GM19240 (cell line): ENCODE measurements around the gene MCM5.
"Not testable (repeated sequence)": the region's sequence is repeated elsewhere in the genome, so short reads cannot be mapped to it uniquely, and the experiment has no call there.

Experiments used
- DNase-seq: peaks from one replicate; pipeline ENCODE4 v3.0.0; 2011; ENCODE audit warnings: low spot score; ENCODE audit not compliant: insufficient read length

Gene MCM5

DNA sequence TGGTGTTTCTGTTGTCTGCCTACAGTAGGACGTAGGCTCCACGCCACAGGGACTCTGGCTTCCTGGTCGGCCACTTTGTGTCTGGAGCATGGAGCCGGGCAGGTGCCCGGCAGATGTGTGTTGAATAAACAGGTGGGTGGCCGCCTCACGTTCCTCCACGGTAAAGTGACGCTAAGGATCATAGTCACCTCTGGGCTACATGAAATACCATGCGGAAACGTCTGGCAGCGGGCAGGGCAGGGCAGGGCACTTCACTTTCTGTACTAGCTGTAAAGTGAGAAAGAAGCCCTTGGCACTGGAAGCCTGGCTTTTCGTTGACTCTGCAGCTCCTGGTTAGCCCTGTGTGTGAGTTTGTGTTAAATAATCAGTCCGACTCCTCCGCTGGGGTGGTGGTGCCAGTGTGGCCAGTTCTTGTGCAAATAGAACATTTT, 52.4 kb downstream of the MCM5 start:
- DNase-seq, result no peak

DNA sequence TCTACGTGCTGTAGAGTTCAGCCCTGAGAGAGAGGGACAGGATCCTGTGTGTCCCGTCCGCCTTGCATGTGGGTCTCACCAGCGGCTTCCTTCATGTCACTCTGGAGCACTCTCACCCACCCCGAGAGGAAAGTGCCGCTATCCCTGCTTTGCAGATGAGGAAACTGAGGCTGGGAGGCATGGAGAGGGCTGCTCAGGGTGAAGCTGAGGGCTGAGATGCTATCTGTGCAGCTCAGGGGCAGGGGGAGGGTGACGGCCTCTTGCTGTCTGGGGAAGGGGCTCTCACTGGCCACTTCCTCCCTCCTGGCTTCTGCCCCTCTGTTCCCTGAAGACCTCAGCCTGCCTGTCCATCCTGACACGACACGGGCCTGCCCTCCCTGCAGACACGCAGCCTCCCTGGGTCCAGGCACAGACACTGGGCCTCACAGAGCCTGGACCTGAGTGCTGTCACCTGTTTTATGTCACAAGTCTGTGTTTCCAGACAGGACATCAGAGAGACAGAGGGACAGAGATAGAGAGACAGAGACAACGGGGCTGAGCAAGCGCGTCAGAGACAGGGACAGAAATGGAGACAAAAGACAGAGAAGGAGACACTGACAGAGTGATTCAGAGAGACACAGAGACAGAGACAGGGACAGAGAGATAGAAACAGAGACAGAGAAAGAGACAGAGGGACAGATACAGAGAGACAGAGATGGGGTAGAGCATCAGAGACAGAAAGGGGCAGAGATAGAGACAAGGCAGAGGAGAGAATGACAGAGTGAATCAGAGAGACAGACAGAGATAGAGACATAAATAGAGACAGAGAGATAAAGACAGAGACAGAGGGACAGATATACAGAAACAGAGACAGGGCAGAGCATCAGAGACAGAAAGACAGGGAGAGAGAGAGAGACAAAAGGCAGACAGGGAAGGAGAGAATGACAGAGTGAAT, 53.1 kb downstream of the MCM5 start:
- DNase-seq, result no peak

- DNase-seq, result no peak
Observed at GRCh38 chr22:35454416-35455054, 54.6 kb downstream of the MCM5 start.

- DNase-seq, result no peak
Observed at GRCh38 chr22:35455529-35455928, 55.6 kb downstream of the MCM5 start.

GRCh38 chr22:35456757-35457156, 56.8 kb downstream of the MCM5 start:
- no peak for DNase-seq

- no peak for DNase-seq
Observed at GRCh38 chr22:35457729-35458546, 58.0 kb downstream of the MCM5 start.

DNA sequence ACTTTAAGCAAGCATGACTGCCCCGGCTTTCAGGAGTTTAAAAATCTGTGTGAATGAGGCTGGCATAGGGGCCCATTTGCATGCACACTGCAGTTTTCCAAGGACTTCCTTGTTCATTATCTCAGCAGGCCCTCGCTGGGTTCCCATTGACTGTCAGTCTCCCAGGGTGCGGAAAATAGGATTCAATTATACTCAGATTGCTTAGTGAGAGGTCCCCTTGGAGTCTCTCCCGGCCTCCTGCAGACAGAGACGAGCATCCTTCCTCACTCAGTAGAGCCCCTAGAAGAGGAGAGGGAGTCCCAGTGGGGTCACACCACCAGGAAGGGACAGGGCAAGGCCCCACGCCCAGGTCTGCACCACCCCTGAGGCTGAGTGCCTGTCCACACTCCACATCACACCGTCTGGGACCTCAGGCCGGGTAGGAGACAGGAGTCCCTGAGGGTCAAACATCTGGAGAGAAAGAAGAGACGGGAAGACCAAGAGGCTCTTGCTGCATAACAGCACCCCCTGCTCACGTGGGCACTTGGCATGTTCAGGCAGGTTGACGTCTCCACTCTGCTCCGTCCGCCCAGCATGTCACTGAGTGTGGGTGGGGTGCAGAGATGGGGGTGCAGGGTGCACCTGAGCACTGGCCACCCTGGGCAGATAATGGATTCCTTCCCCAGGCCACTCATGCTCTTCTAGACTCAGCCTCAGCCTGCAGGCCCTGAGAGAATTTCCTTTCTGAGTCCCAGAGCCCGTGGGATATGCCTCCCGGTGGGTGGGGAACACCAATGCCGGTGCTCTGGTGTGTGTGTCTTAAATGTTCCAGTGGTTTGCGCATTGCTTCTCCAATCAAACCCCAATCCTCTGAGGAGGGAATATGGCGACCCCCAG, 58.8 kb downstream of the MCM5 start:
- DNase-seq, result no peak

DNA sequence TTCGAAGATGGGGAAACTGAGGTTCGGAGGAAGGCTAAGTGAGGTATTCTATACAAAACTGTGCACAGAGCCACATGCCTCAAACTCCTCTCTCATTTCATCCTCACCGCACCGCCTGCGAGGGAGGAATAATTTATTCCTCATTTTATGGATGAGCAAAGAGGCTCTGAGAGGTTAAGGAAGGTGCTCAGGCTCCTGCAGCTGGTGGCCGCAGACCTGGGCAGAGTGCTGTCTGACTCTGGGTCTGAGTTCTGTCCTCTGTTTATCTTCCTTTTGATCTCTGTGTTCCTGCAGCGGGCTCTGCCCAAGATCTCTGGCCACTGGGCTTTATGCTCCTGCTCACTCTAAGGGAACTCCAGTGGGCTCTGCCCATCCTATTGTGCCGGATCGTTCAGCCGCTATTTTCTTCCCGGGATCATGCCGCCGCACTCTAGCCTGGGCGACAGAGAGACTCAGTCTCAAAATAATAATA, 59.5 kb downstream of the MCM5 start:
- no peak for DNase-seq

DNA sequence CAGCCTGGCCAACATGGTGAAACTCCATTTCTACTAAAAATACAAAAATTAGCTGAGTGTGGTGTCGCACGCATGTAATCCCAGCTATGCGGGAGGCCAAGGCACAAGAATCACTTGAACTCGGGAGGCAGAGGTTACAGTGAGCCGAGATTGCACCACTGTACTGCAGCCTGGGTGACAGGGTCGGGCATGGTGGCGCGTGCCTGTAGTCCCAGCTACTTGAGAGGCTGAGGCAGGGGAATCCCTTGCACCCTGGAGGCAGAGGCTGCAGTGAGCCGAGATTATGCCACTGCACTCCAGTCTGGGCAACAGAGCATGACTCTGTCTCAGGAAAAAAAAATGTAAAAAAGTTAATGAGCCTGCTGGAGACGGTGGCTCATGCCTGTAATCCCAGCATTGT, 60.0 kb downstream of the MCM5 start:
- not testable (repeated sequence) for DNase-seq

GRCh38 chr22:35460688-35461087, 60.7 kb downstream of the MCM5 start:
- no peak for DNase-seq

DNA sequence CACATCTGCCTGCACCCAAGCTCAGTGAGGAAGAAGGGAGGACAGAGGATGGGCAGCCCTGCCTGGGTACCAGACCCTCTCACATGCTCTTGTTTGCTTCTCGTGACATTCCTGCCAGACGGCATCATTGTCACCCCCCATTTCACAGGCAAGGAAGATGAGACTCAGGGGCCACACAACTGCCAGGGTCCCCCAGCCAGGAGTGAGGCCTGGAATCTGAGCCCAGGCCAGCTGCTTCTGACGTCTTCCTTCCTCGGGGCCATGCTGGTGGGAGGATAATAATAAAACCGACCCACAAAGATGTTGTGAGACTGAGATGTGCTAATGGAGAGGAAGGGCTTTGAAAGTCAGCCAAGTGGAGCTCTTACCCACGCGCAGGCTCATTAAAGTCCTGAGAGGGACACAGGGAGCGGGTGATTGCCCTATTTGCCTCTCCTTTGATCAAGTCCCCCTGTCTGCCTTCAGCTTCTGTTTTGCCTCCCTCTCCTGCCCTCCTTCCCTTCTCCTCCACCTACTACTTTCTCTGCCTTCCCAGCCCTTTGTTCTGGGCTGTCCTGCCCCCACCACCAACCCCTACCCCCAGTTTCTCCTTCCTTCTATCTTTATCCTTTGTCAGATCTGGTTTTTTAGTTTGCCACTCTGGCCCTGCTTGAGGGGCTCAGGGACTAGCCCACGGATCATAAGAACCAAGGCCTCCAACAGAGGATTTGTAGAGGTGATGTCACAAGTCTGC, 62.7 kb downstream of the MCM5 start:
- no peak for DNase-seq

DNA sequence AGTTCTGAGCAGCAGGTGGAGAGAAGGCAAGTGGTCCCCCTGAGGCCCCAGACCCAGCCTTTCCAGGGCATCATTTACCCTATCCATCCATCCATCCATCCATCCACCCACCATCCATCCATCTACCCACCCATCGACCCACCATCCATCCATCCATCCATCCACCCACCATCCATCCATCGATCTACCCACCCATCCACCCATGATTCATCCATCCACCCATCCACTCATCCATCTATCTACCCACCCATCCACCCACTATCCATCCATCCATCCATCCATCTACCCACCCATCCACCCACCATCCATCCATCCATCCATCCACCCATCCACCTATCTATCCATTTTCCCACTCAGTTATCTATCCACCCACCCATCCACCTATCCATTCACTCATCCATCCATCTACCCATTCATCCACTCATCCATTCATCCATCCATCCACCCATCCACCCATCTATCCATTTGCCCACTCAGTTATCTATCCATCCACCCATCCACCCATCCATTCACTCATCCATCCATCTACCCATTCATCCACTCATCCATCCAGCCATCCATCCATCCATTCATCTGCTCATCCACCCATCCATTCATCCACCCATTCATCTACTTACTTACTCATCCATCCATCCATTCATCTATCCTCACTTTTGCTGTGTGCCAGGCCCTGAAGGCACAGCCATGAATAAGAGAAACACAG, 63.4 kb downstream of the MCM5 start:
- no peak for DNase-seq

DNA sequence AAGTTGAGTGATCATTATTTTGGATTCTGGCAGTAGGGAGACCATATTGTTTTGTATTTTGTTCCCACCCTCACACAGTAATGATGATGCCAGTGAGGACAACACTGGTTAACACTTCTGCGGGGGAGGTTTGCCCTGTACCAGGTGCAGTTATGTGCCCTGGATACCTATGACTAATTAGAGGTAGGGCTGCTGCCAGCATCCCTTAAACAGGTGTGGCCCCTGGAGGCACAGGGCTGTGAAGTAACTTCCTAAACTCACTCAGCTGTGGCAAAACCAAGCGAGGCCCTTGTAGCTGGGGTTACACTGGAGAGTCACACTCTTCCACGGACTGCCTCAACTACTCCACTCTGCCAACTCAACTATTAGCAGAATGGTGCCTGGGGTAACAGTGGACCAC, 64.5 kb downstream of the MCM5 start:
- DNase-seq, result no peak

DNA sequence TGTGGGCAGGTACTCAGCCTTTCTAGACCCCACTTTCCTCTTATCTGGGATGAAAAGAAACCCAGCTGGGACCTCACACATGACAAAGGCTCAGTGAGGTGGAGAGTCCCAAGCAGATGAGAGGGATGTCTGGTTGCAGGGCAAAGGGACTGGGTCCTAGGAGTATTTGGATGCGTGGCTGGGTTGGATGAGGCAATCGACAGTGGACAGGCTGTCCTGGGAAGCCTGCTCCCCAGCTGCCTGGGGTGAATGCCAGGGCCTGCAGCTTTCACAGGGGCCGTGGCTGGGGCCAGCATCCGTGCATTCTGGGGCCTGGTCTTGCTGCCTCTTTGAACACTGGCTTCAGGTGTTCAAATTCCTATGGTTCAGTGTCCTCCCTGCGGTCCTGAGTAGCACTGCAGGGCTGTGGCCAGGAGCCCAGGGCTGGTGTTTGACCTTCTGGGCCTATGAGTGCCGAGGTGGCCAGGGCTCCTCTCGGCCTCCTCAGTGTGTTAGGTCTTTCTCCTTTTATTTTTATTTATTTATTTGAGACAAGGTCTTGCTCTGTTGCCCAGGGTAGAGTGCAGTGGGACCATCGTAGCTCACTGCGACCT, 65.3 kb downstream of the MCM5 start:
- no peak for DNase-seq

GRCh38 chr22:35467681-35468434, 67.9 kb downstream of the MCM5 start:
- no peak for DNase-seq

DNA sequence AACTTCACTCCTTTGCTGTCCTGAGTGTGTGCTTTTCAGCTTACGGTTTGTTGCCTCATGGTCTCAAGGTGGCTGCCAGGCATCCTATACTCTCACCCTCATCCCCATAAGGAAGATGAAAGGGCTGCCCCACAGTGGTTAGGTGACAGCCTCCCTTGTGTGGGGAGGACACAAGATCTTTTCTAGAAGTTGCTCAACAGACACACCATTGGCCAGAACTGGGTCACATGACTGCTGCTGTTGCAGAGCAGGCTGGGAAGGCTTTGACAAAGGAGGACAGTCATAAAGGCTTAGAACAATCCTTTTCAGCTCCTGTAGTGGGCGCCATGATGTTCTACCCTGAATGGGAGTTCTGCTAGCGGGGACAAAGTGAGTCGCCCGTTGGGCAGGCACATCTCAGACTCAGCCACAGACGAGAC, 71.0 kb downstream of the MCM5 start:
- DNase-seq, result no peak

- not testable (repeated sequence) for DNase-seq
Observed at GRCh38 chr22:35471566-35471965, 71.6 kb downstream of the MCM5 start.

DNA sequence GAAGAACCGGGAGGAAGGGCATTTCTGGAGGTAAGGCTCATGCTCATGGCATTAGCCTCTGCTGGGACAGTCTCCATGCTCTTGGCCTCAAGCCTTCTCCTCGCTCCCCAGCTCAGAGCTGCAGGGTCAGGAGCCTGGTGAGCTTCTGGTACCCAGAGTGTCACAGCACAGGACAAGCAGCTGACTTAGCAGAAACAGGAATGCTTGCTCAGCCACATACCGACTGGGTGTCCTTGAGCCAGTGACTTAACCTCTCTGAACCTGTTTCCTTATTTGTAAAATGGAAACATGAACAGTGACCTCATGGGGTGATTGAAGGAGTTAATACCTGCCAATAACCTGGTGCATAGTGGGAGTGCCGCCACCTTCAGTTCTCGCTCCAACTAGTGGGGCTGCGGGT, 72.5 kb downstream of the MCM5 start:
- DNase-seq, result no peak
